ENCODE data around the gene DNAH2. TPM values are rescaled to one million over a fixed set of nuclear protein-coding genes. Genes with fewer than 3 reads are reported as not detected.

DNAH2 gene
- total RNA-seq, 6 donors from 2014 or later = 0.66 to 34.6 (median 6.0) TPM

DNA sequence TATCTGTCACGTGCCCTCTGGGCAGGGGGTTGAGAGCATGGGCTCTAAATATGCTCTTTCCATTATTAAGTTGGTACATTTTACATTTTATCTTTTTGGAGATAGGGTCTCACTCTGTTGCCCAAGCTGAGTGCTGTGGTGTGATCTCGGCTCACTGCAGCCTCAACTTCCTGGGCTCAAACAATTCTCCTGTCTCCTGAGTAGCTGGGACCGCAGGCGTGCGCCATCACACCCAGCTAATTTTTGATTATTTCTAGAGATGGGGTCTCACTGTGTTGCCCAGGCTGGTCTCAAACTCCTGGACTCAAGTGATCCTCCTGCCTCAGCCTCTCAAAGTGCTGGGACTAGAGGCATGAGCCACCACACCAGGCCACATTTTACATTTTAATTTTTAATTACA, 72.6 kb downstream of the DNAH2 start:
- ATAC-seq (ENCODE audit: low FRiP score in 2 of 2) (no peak), DNase-seq (no peak)
- no peaks in the 10 kb centered on the region for H3K9me3 ChIP-seq
- WGBS, 2 donors = 92 to 93% methylated on average over 5 of the region's 5 CpGs
- no peak overlapping the region for H3K27ac ChIP-seq
- H3K36me3 ChIP-seq = no peaks in the 10 kb centered on the region
- H3K27me3 ChIP-seq = no peaks in the 10 kb centered on the region
- no peaks in the 10 kb centered on the region for H3K4me1 ChIP-seq
- TF ChIP-seq, protein P1, sequence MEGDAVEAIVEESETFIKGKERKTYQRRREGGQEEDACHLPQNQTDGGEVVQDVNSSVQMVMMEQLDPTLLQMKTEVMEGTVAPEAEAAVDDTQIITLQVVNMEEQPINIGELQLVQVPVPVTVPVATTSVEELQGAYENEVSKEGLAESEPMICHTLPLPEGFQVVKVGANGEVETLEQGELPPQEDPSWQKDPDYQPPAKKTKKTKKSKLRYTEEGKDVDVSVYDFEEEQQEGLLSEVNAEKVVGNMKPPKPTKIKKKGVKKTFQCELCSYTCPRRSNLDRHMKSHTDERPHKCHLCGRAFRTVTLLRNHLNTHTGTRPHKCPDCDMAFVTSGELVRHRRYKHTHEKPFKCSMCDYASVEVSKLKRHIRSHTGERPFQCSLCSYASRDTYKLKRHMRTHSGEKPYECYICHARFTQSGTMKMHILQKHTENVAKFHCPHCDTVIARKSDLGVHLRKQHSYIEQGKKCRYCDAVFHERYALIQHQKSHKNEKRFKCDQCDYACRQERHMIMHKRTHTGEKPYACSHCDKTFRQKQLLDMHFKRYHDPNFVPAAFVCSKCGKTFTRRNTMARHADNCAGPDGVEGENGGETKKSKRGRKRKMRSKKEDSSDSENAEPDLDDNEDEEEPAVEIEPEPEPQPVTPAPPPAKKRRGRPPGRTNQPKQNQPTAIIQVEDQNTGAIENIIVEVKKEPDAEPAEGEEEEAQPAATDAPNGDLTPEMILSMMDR (IDR thresholded peaks at IDR 0.05) = no peak
- no peak for TF ChIP-seq POLR2AphosphoS5 (IDR thresholded peaks at IDR 0.05)
- no peak for TF ChIP-seq POLR2A (IDR thresholded peaks at IDR 0.05)
- TF ChIP-seq EP300 (IDR thresholded peaks at IDR 0.05) = no peak
- H3K4me3 ChIP-seq = no peak overlapping the region

DNA sequence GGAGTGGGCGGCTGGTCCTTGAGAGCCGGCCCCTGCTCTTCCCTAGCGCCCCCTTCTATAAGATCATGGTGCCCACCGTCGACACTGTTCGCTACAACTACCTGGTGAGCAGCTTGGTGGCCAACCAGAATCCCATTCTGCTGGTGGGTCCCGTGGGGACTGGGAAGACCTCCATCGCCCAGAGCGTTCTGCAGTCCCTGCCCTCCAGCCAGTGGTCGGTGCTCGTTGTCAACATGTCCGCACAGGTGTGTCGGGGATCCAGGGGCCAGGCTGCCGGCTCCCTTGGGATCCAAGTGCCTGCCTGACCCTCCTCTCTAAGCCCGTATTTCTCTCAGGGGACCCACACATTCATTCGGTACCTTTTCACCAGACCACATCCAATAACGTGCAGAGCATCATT, 75.1 kb downstream of the DNAH2 start:
- Histone ChIP-seq H3K4me1 (no peaks in the 10 kb centered on the region), H3K27me3 (no peaks in the 10 kb centered on the region), H3K4me3 (no peak overlapping the region), H3K27ac (no peak overlapping the region), H3K9me3 (no peaks in the 10 kb centered on the region), H3K36me3 (no peaks in the 10 kb centered on the region)
- 89 to 95% methylated on average over 15 to 17 of the region's 17 CpGs for WGBS, 2 donors
- no peak for DNase-seq
- ATAC-seq (ENCODE audit: low FRiP score in 2 of 2) = no peak
- TF ChIP-seq POLR2A (IDR thresholded peaks at IDR 0.05) (no peak), POLR2AphosphoS5 (IDR thresholded peaks at IDR 0.05) (no peak), EP300 (IDR thresholded peaks at IDR 0.05) (no peak)
- TF ChIP-seq, protein P1 (IDR thresholded peaks at IDR 0.05) = no peak

DNA sequence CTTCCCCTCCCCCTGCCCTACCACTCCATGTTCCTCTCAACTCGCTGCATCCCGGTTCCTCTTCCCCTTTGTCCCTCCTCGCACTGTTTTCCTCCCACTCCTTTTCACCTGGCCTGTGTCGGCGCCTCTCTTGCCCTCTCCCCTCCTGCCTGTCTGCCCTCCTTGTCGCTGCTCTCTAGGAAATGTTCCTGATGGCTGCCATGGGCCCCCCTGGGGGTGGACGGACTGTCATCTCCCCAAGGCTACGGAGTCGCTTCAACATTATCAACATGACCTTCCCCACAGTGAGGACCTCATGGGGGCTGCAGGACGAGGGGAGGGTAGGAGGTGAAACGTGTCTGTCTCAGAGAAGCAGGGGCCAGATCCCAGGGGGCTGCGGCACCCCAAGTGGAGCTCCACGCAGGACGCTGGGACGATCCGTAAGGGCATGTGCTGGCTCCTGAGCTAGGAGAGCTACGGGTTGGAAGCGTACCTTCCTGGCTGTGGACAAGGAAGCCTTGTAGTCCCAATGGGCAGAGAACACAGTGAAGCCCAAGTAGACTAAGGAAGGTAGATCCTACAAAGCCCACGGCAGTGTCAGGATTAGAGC, 76.6 kb downstream of the DNAH2 start:
- no peaks in the 10 kb centered on the region for H3K4me1 ChIP-seq
- TF ChIP-seq POLR2AphosphoS5 (IDR thresholded peaks at IDR 0.05) (no peak), EP300 (IDR thresholded peaks at IDR 0.05) (no peak), POLR2A (IDR thresholded peaks at IDR 0.05) (no peak)
- TF ChIP-seq, protein P1 (IDR thresholded peaks at IDR 0.05) = no peak
- 67% methylated on average over 19 of the region's 19 CpGs for WGBS, 2 donors
- no peaks in the 10 kb centered on the region for H3K27me3 ChIP-seq
- no peak overlapping the region for H3K4me3 ChIP-seq
- H3K36me3 ChIP-seq = no peaks in the 10 kb centered on the region
- DNase-seq = no peak
- ATAC-seq (ENCODE audit: low FRiP score in 2 of 2) = no peak
- H3K27ac ChIP-seq = no peak overlapping the region
- H3K9me3 ChIP-seq = no peaks in the 10 kb centered on the region

DNA sequence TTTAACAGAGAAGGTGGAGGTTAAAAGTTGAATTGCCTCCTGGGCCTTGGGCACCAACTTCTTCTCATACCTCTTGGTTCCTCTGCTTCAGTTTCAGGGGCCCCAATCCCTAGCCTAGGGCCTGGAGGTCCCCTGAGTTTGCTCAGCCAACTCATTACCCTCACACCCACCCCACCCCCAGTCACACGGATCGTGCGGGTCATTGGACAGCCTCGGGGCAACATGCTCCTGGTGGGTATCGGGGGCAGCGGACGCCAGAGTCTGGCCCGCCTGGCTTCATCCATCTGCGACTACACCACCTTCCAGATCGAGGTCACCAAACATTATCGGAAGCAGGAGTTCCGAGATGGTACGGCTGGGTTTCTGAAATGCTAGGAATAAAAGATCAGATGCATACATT, 80.4 kb downstream of the DNAH2 start:
- 88 to 90% methylated on average over 13 of the region's 13 CpGs for WGBS, 2 donors
- Histone ChIP-seq H3K4me3 (no peak overlapping the region), H3K36me3 (no peaks in the 10 kb centered on the region), H3K27me3 (no peaks in the 10 kb centered on the region), H3K9me3 (no peaks in the 10 kb centered on the region), H3K27ac (no peak overlapping the region), H3K4me1 (no peaks in the 10 kb centered on the region)
- no peak for ATAC-seq (ENCODE audit: low FRiP score in 2 of 2)
- TF ChIP-seq, protein P1 (IDR thresholded peaks at IDR 0.05) = no peak
- TF ChIP-seq POLR2A (IDR thresholded peaks at IDR 0.05) (no peak), POLR2AphosphoS5 (IDR thresholded peaks at IDR 0.05) (no peak), EP300 (IDR thresholded peaks at IDR 0.05) (no peak)
- DNase-seq = no peak

DNA sequence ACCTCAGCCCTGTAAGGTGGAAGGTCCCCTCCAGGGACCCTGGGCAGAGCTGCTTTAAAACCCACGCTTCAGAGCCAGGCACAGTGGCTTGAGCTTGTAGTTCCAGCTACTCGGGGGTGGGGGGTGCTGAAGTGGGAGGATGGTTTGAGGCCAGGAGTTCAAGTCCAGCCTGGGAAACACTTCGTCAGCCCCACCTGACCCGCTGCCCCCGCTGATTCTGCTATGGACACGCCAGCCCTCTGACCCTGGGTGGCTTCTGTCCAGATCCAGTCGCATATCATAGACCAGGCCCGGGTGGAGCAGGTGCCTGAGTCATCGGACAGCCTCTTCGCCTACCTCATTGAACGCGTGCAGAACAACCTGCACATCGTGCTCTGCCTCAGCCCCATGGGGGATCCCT, 81.3 kb downstream of the DNAH2 start:
- no peak for DNase-seq
- Histone ChIP-seq H3K27me3 (no peaks in the 10 kb centered on the region), H3K27ac (no peak overlapping the region), H3K4me1 (peaks cover 0 to 1% (median 0%) of the 10 kb centered on the region in 4 donors), H3K36me3 (no peaks in the 10 kb centered on the region), H3K4me3 (no peak overlapping the region), H3K9me3 (no peaks in the 10 kb centered on the region)
- ATAC-seq (ENCODE audit: low FRiP score in 2 of 2) = no peak
- TF ChIP-seq, protein P1 (IDR thresholded peaks at IDR 0.05) = no peak
- TF ChIP-seq EP300 (IDR thresholded peaks at IDR 0.05) (no peak), POLR2A (IDR thresholded peaks at IDR 0.05) (no peak), POLR2AphosphoS5 (IDR thresholded peaks at IDR 0.05) (no peak)
- WGBS, 2 donors = 82 to 86% methylated on average over 9 to 13 of the region's 13 CpGs

All from upper lobe of left lung (tissue), 6 donors.